ENCODE data around the gene CCDC73.
A peak's percentile ranks its signal among the peaks of the same experiment; 100 is the strongest.
"Not testable (repeated sequence)": the region's sequence is repeated elsewhere in the genome, so short reads cannot be mapped to it uniquely, and the experiment has no call there.

Gene CCDC73

DNA sequence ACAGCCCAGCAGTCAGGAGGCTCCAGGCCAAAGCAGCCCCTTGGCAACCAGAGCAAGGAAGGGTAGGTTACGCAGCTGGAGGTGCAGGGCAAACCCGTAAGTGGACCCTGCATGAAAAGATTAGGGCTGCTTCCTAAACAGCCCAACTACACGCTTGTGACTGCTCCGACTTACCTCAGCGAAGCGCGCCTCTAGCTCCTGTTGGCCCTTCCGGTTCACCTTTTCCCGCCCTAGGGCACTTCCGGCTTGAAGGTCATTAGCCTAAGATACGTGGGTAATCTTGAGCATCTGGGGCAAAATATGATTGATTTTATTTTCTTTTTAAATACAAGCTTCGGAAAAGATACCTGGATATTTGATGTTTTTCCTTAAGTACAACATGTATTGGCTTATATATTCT lies at the start of gene CCDC73:
Gene CCDC73, minus strand, starts transcription at position 224 of the 400 bp plus-strand sequence. CDS start 34,419 bp downstream, outside the sequence.
- no peak for DNase-seq

DNA sequence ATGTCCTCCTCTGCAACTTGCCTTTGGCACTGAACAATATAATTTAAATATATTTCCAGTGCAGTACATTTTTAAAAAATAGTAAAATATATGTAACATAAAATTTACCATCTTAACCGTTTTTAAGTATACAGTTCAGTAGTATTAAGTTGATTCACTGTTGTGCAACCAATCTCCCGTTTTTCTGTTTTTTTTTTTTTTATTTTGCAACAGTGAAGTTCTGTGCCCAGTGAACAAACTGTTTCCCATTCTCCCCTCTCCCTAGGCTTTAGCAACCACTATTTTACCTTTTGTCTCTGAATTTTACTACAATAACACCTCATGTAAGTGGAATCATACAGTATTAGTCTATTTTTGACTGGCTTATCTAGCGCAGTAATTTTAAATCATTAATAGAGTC lies 49.1 kb upstream of the CCDC73 start:
- DNase-seq, result no peak

DNA sequence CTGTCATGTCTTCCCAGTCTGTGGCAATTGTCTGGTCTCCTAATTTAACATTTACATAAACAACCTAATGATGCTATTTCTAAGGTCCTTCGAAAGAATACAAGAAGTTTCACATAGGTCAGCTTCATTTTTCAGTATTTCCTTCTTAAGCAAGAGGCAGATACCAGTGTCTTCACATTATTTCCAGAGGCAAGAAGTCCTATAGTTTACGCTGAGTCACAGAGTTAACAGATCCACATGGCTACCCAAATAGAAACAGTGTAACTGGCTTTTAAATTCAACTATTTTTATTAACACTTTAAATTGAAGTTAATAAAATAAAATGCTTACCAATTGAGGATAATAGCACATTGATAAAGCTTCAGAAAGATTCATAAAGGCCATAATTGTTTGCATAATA lies 46.1 kb upstream of the CCDC73 start:
- no peak for DNase-seq

DNA sequence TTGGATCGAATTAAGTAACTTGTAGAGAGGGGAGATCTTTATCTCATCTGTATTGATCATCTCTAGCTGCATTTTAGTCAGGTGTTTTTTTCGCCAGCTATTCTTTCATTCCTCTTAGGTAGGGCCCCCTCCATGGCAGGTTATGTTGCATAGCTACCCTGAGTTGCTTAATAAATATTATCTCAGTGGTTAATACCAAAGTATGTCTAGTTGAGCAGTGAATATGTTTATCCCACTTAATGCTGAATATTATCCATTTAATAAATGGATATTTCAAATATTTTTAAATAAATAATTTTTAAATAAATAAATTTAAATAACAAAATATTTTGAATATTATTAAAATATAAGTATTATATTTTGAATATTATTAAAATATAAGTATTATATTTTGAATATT lies 44.8 kb upstream of the CCDC73 start:
- no peak for DNase-seq

DNA sequence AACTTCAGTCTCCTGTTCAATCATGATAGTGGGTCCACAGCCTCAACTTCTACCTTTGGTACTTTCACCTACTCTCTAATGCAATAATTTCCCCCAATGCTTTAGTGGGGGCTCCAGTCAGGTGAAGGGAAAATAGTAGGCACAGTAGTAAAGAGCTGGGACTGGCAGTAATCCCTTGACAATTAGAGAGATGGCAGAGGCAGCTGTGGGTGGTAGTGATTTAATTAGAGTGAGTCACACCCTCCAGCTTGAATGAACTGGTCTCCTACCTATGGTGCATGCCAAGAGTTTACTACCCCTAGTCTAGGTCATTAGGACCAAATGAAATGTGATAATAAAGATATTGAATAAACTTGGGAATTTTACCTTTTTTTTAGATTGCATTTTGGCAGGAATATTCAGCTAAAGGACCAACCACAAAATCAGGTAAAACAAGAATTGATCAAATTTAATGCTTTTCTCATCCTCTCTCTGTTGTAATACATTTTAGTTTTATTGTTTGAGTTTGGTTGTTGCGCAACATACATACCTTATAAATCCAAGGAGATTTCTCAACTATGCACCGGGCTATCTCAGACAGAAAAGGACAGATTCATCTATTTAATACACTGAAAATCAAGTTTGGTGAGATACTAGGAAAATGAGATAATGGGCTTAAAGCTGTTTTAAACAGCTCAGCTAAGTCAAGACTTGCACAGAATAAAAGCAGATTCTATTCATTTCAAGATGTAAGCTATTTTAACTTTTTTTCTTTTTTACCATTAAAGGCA lies 44.2 kb upstream of the CCDC73 start:
- DNase-seq, result no peak

DNA sequence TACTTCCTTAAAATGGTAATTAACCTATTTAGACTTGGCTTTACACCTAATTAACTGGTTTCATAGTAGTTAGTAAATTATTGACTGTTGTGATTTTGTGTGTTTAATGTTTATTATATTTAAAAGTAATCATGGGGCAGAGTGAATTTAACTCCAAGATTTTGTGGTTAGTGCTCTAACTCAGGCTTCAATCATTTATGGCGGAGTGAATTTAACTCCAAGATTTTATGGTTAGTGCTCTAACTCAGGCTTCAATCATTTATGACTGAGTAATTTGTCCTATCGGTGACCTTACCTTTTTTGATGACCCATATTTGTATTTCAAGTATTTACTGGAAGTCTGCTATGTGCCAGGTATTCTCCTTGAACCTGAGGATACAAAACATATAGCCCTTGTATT lies 42.5 kb upstream of the CCDC73 start:
- no peak for DNase-seq

DNA sequence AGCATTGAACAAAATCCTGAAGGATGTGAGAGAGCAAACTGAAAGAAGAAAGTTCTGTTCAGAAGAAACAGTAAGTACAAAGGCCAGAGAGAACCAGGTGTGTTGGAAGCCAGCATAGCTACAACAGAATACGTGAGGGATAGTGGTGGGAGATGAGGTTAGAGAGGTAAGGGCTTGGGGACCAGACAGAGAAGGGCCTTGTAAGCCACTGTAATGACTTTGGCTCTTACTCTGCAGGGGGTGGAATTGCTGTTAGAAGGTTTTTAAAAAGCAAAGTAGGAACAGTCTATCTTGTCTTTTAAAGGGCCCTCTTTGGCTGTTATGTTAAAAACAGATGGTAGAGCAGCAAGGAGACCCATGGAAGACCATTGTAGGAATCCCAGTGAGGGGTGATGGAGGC lies 39.5 kb upstream of the CCDC73 start:
- DNase-seq, result no peak

DNA sequence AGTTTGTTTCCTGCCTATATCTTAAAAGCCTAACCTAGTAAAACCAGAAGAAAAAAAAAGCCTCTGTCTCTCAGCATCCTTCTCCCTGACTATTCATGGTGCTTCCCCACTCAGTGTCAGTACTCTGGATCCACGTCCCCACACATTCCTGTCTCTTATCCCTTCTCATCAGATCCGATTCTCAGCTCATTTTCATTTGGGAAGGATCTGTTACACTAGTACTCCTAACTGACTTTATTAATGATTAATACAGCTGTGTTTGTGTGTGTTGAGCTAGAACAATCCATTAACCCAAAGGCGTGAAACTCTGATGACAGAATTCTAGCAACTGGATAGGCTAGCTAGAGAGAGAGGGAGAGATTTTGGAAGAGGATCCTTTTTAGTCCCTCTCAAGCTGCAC lies 36.8 kb upstream of the CCDC73 start:
- no peak for DNase-seq

DNA sequence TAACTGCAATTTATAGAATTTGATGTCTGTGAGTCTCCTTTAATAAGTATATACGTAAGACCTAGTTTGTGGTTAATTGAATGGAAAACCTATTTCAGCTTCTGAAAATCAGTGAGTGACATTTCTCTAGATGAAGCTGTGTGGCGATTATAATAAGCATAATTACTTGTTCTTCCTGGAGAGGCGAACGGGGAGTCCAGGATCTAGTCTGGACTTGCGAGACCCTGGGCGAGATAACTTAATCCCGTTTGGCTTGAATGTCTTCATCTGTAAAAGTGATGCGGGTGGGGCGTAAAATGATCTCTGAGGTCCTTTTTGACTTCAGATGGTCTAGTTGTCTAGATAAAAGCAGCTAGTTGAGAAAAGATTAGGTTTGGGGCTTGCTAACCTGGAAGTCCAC lies 36.3 kb upstream of the CCDC73 start:
- DNase-seq, result no peak

DNA sequence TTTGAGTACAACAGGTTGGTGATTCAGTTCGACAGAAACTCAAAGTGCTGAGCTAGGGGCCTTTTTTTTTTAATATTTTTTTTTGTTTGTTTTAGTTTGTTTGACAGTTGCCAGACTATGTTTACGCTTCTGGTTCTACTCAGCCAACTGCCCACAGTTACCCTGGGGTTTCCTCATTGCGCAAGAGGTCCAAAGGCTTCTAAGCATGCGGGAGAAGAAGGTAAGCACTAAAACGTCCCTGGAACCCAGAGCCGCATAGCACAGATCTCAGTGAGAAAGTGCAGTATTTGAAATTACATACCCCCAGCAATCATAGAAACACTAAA lies 35.9 kb upstream of the CCDC73 start:
- DNase-seq, result no peak

DNA sequence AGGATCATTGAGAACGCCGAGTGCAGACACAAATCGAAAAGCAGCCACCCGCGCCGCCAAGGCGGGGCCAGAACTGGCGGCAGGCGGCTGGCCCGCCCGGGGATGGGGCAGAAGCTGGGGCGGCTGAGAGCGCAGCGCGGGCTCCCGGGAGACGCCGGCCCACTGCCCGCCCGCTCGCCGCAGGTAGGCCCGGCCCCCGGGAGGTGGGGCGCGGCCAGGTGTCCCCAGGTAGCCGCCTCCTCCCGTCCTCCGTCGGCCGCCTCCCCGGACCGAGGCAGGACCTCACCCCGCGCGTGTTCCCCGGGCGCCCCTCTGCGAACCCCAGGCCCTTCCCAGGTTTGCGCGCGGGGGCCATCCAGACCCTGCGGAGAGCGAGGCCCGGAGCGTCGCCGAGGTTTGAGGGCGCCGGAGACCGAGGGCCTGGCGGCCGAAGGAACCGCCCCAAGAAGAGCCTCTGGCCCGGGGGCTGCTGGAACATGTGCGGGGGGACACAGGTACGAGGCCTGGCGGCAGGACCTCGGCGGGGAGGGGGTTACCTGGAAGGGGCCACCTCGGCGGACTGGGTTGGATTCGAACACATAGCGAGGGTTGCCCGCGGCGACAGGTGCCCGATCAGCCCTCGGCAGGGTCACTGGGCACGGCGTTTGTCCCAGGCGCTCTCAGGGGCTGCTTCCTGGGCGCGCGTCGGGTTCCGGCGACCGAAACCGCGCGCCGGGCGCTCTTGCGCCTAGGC lies 35.4 kb upstream of the CCDC73 start, which contains the start of gene PRRG4:
Gene PRRG4, plus strand, starts transcription at position 248 of the 733 bp plus-strand sequence. CDS start 603 bp downstream, outside the sequence.
- DNase-seq, result peak; percentile 70 to 76

DNA sequence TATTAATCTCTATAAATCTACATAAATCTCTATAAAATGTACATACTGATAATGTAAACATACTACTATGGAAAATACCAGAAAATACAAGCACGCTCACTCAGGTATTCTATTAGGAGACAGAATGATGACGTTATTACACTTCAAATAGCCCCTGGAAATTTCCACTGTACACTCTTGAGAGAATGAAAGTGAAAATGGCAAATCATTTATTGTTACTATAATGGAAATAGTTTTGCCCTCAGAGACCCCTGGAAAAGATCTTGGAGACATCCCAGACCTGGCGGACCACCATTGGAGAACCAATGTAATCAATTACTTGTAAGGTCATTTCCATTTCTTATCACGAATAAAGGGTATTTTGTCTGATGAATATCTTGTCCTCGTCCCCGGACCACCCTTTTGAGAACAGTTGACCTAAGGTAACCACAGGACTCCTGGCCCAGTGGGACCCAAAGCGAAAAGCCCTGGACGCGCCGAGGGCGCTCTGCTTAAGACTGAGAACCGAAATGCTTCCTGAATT lies 34.8 kb upstream of the CCDC73 start:
- DNase-seq, result no peak

DNA sequence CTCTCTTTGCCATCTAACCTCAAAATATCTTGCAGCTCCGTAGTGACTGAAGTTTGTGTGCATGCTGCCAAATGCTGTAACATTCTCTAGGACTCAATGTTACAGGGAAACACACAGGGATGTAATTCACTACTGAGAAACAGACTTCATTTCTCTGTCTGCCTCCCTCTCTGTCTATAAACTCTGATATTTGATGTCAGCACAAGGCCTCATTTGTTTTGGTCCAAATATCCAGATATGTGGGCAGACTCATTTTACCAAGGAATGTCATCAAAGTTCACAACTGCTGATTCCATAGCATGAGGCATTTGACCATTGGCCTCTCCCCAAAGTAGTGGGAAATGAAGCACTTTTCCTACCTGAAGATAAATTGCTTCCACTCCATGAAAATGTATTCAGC lies 32.8 kb upstream of the CCDC73 start:
- DNase-seq, result no peak

DNA sequence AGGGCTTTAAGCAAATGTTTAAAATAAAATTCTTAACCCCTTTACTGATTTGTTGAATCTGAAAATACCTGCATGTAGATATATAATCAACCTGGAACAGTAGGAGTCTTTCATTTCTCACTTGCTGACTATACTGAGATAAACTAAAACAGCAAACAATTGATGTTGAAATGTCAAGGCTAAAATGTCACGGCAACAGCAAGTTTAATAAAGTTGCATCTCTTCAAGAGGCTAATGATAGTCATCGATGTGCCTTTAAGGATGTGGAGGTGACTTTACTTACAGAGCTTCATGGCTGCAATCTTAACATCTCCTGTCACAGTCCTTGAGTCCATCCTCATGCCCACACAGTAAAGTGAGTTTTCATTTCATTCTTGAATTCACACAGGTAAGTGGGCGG lies 31.7 kb upstream of the CCDC73 start:
- no peak for DNase-seq

DNA sequence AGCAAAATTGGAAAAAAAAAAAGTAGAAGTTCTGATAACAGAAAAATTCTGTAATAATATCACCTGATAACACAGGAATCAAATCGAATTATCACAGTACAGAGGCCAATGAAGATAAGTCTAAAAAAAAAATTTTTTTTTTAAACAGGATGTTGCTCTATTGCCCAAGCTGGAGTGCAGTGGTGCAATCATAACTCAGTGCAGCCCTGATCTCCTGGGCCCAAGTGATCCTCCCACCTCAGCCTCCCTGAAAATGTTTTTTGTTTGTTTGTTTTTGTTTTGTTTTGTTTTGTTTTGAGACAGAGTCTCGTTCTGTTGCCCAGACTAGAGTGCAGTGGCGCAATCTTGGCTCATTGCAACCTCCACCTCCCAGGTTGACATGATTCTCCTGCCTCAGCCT lies 29.2 kb upstream of the CCDC73 start:
- DNase-seq, result not testable (repeated sequence)

DNA sequence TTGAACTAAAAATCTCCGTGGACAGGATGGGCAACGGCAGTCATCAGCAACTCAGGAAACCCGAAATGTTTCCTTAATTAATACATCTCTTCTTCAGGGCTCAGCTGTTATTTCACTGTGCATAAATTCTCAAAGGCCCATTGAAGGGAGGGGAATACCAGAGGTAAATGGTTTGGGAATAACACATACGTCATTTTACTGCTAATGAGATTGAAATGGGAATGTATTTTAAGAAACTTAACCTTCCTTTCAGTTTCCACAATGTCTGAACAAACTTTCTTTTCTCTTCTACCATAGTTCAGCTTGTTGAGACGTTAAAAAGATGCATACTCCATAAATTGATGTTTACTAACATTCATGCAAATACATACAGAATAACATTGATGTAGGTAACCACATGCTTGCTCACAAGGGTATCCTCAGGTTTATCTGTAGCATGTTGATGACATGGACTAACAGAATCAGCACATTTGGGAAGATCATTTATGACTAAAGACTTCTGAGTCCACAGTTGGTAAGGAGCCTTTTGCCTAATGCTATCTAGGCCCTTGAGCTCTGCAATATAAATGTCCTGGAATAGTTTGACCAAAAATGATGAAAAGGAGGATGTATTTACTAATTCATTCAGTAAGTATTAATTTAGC lies 27.6 kb upstream of the CCDC73 start:
- DNase-seq, result no peak

DNA sequence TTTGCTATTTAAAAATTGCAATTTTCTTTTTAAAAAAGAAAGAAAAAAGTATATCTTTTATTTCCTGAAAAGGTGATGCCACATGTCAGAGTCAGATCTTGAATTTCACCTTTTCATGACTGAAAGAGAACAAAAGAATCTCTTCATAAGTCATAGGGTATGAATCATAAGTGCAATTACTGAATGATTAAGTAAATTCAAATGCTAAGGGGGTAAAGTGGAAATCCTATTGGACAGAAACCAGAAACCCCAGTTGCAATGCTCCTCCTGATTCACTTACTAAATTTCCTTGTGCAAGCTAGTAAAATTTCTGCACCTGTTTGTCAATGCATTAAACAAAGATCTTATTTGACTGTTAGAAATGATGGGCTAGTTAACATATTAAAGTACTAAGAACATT lies 27.1 kb upstream of the CCDC73 start:
- no peak for DNase-seq

DNA sequence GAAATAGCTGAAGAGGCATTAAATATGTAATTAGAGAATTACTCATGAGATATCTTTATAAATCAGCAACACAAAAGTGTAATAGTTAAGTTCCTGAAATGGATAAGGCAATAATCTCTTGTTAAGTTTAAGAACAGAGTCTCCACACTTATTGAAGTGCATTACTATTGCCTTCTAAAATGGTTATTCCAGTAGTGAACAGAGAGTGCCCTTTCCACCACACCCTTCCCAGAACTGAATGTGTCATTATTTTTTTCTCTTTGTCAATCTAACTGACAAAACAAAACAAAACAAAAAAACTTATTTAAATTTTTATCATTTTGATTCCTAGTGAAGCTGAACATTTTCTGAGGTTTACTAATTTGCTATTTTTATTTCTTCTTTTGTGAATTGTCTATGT lies 26.0 kb upstream of the CCDC73 start:
- no peak for DNase-seq

DNA sequence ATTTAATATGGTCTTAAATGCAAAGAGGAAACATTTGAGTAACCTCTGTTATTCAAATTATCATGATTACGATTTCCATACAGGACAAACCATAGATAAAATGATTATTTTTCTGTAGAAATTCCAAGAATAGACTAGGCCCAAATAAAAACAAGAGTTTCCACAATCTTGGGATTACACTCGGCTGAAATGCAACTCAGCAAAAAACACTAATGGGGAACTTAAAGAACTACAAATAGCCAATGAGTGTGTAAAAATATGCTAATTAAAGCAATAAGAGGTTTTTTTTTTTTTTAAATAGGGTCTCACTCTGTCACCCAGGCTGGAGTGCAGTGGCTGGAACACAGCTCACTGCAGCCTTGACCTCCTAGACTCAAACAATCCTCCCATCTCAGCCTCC lies 24.7 kb upstream of the CCDC73 start:
- DNase-seq, result no peak

DNA sequence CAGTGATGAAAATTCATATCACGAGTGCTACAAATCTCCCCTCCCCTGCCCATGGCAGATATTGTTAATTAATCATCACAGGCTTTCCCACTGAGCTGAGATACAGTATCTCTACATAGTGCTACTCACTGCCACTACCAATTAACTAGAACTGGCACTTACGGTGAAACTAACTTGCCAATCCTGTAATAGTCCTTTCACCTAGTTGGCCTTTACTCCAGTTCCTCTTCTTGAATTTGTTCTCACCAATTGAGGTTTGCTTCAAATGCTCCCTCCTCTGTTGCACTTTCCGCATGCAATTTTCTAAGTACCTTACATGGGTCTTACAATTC lies 23.4 kb upstream of the CCDC73 start:
- DNase-seq, result no peak

DNA sequence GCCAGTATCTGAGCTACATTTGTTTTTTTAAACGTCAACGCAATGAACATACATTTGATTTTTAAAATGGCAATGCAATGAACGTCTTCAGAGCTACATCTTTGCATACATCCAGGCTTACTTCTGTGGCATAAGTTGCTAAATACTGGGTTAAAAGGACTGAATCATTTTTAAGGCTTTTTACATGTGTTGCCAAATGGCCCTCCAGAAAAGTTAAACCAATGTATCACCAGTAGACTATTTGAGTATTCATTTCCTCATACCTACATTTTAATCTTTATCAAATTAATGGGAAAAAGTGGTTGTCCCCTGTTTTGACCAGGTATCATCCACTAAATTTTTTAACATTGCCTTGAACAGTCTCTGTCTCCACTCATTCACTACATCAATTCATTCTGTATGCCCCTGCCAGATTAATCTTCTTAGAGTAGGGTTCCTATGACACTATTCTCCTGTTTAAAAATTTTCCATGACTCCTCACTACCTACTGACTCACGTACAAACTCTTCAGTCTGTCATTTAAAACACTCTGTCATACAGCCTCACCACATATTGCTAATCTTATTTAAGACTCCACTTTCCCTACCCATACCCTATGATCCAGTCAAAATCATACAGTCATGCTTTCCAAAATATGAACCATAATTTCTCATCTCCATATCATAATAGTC lies 22.9 kb upstream of the CCDC73 start:
- no peak for DNase-seq

DNA sequence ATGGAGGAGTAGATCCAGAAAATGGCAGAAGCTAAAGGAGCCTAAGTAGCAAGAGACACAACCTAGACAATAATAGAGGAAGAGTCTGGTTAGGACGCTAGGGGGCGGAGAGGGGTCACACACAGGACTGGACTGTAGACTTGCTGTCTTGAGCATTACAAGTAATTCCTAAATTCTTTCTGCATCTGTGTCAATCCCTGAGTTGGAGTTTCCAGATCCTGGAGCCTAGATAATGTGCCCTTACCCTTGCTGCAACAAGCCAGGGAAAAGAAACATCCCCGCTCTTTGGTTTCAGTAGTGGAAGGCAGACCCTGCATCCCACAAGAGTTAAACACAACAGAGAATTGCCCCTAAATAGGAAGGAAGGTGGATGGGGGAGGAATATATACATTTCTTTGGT lies 14.9 kb upstream of the CCDC73 start:
- DNase-seq, result peak; percentile 67

DNA sequence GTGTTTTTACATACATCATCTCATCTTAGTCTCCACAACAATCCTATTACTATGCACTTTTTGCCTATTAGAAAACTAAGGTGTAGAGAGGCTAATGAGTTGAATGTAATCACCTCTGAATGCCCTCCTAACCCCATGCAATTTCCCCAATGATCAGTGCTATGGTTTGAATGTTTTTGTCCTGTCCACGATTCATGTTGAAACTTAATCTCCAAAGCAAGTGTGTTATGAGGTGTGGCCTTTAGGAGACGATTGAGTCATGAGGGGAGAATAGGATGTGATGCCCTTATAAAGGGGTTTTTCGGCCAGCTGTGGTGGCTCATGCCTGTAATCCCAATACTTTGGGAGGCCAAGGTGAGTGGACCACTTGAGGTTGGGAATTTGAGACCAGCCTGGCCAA lies 2.0 kb upstream of the CCDC73 start:
- no peak for DNase-seq
